HuH-7.5 (cell line): ENCODE measurements around the gene LINGO4.

Source experiments
- DNase-seq: peaks from one replicate; pipeline ENCODE4 v3.0.0; 2011; ENCODE audit warnings: low spot score

Gene LINGO4

GRCh38 chr1:151813271-151813977, 8.2 kb upstream of the LINGO4 start:
- no peak for DNase-seq

GRCh38 chr1:151811181-151811580, 6.0 kb upstream of the LINGO4 start:
- DNase-seq = no peak

GRCh38 chr1:151809985-151810556, 4.9 kb upstream of the LINGO4 start:
- DNase-seq = no peak

- DNase-seq = no peak
Observed at GRCh38 chr1:151809290-151809984, 4.2 kb upstream of the LINGO4 start.

GRCh38 chr1:151807766-151808165, 2.5 kb upstream of the LINGO4 start:
- DNase-seq = no peak

GRCh38 chr1:151807131-151807530, 1.9 kb upstream of the LINGO4 start:
- DNase-seq = no peak

- DNase-seq = no peak
Observed at GRCh38 chr1:151806170-151806569, 951 bp upstream of the LINGO4 start.

GRCh38 chr1:151803915-151804314, 1.3 kb downstream of the LINGO4 start:
- no peak for DNase-seq

- no peak for DNase-seq
Observed at GRCh38 chr1:151803164-151803563, 2.1 kb downstream of the LINGO4 start.

GRCh38 chr1:151802372-151802771, 2.8 kb downstream of the LINGO4 start:
- DNase-seq = no peak

- DNase-seq = no peak
Observed at GRCh38 chr1:151801846-151802245, 3.4 kb downstream of the LINGO4 start.

- no peak for DNase-seq
Observed at GRCh38 chr1:151801310-151801820, 3.9 kb downstream of the LINGO4 start.

GRCh38 chr1:151800830-151801229, 4.4 kb downstream of the LINGO4 start:
- no peak for DNase-seq

GRCh38 chr1:151799179-151800022, 5.8 kb downstream of the LINGO4 start:
- no peak for DNase-seq

GRCh38 chr1:151798571-151798970, 6.6 kb downstream of the LINGO4 start:
- DNase-seq = no peak

GRCh38 chr1:151790940-151791651, 14.1 kb downstream of the LINGO4 start:
- peak; percentile 70 for DNase-seq

- peak; percentile 99 for DNase-seq
Observed at GRCh38 chr1:151790071-151790939, 14.9 kb downstream of the LINGO4 start, which contains the start of gene TDRKH. Gene TDRKH (minus strand): TSS chr1:151790500. CDS start chr1:151783022, 7,478 bp downstream.

GRCh38 chr1:151787689-151788088, 17.5 kb downstream of the LINGO4 start:
- DNase-seq = no peak

- no peak for DNase-seq
Observed at GRCh38 chr1:151783796-151784195, 21.4 kb downstream of the LINGO4 start.

GRCh38 chr1:151782741-151783140, 22.5 kb downstream of the LINGO4 start:
- DNase-seq = no peak
